Measurements from ENCODE around the gene ANKRD44.

The ANKRD44 gene

DNA sequence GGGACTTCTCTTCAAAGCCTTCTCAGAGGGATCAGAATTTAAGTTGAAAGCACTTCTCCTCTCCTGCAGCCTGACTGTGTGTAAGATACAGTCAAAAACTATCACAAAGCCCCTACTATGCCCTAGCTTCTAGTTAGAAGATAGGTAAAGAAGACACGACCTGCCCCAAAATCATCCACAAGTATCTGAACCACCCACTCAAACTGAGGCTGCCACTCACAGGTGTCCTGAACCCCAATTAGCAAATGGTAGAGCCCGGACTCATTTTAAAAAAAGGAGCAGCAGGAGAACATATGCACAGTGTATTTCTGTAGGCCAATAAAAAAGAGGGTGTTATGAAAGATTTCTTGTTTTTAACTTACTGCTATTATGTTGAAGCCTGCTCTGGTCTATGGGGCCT is 74.4 kb downstream of the ANKRD44 start:
- DNase-seq: no peak

DNA sequence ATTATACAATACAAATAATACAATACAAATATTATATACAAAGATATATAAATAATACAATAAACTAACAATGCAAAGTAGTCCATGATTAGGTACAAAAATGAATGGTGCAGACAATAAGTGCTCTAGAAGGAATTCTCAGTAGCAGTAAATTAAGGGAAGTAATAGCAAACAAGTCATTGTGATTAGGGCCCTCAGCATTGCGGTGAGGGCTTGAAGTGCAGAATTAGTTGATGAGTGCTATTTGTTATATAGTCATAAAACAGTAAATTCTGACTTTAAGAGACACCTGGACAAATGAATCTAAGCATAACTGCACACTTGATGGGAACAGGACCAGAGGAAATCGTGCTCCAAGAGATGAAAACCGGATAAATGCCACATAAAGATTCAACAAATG is 74.9 kb downstream of the ANKRD44 start:
- no peak for DNase-seq

GRCh38 chr2:197234671-197235191 is 75.8 kb downstream of the ANKRD44 start:
- DNase-seq: no peak

DNA sequence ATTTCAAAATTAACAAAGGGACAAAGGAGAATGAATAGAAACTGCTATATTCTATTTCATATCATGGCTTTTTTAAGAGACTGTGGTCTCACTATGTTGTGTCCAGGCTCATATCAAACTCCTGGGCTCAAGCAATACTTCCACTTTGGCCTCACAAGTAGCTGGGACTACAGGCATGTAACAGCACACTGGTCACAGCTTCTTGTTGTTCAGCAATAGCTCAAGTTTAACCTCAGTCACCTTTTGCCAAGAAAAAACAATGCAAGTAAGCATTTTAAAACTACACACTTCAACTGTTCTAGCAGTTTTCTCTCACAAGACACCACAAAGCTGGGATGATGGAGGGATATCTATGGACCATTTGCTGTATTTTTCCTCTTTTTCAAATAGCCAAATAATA is 77.1 kb downstream of the ANKRD44 start:
- DNase-seq: no peak

- DNase-seq: no peak
Observed at GRCh38 chr2:197232010-197232409, 78.6 kb downstream of the ANKRD44 start.

DNA sequence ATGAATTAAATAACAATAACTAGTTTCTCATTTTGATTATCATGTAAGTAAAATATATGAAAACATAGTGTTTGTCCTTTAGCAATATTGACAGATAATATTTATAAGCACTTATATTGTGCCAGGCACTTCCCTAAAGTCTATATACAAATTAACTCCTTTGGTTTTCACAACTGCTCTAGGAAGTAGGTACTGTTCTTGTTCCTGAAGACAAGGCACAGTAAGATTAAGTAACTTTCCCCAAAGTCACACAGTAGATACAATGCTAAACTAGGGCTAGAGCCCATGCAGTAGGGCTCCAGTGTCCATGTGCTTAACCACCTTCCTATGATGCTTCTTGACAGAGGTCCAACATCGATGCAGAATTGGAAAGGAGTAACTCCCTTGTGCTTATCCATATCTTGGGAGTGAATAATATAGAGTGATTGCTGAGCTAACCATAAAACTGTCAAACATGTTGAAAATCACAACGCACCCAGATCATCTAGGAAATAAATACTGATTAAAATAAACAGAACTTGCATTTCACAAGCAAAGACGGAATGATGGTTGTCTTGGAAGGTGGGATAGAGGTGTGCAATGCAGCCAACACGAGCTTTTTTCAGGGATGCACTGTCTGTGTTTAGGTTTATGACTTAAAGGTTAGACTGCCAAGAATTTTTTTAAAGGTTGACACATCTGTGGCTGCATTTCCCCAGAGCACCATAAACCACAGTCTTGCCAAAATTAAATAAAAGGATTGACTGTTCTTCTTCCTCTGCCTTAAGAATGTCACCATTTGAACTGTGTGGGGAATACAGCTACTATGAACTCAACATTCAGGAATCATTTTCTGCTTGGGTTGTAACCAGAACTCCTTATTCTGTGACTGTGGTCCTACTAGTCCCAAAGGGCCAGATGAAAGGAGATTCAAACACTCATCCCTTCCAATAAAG is 80.8 kb downstream of the ANKRD44 start:
- DNase-seq: no peak

GRCh38 chr2:197223451-197223850 is 87.1 kb downstream of the ANKRD44 start:
- no peak for DNase-seq

DNA sequence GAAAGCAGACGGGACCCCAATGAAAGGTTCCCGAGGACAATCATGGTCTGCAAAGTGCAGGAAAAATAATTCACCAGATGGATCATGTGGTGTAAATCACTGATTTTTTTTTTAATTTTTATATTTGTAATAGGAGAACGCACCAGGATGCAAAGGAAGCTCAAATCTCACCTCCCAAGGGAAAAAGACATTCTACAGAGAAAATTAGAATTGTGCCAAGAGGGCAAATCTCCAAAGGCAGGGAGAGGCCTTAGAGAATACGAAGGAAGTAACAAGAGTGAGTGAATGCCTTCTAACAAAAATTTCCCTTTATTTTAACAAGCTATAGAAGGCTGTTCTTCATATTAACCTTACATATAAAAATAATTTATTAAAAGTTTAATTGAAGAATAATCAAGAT is 90.9 kb downstream of the ANKRD44 start:
- DNase-seq: no peak

DNA sequence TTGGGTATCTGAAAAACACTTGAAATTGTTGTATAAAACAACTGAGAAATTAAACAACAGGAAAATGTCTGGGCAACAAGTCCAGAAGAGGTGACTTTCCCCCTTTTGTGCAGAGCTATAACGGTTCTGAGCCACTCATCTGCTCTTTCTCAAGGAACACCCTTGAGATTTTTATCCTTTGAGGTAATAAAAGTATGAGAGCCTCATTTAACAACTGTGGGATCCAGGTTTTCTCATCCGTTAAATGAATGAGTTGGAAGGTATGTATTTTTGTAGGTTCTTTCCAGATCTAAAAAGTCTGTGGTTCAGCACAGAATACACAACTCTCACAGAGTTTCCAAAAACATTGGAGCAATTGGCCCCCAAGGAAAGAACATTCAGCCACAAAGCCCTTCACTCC is 93.0 kb downstream of the ANKRD44 start:
- no peak for DNase-seq

DNA sequence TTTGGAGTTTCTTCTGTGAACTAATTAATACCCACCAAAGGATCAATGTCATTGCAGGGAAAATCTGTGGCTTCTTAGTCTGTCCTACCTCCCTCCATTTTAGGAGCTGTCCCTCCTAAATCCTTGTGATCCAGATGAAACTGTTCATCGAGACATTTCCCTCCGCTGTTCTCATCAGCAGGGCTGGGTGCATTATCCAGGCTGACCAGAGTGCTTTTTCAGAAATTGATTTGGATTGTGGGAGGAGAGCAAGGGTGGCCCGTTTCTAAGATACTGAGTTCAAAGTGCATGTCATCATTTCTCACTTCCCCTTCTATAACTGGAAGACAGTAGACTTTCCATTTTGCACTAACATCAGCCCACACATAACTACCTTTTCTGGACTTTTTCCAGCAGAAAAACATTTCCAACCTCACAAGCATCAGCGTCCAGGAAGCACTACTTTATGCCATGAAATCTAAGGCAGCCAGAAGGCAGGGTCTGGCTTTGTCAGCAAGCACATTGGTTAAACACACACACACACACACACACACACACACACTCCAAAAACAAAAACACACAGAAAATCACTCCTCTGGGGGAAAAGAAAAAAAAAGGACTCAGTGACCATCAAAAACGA is 94.1 kb downstream of the ANKRD44 start:
- no peak for DNase-seq

DNA sequence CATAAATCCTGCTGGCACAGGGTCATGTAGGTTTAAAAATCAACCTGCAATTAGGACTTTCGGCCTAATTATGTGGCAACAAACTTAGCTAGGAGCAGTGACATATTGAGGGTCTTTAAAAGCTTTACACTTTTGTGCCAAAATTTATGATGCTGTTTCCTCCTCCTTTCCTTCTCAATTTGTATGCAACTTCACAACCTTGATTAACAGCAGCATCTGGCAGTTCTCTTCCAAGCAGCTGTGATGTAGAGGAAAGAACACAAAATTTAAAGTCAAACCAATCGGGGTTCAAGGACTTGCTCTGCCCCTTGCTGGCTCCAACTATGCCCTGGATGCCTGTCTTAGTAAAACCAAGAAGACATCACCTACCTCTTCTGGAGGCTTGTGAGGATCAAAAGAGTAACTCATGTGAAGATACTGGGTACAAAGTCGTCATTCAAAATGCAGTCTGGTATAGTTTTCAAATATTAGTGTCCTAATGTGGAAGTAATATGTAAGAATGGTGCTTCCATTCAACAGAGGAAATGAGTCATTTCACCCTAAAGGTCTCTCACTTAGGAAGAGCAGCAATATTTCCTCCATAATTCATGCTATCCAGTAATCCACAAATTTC is 94.7 kb downstream of the ANKRD44 start:
- DNase-seq: no peak

- no peak for DNase-seq
Observed at GRCh38 chr2:197212344-197213262, 98.0 kb downstream of the ANKRD44 start.

- no peak for DNase-seq
Observed at GRCh38 chr2:197211881-197212342, 98.7 kb downstream of the ANKRD44 start.

GRCh38 chr2:197210430-197210829 is 100.2 kb downstream of the ANKRD44 start:
- DNase-seq: no peak

DNA sequence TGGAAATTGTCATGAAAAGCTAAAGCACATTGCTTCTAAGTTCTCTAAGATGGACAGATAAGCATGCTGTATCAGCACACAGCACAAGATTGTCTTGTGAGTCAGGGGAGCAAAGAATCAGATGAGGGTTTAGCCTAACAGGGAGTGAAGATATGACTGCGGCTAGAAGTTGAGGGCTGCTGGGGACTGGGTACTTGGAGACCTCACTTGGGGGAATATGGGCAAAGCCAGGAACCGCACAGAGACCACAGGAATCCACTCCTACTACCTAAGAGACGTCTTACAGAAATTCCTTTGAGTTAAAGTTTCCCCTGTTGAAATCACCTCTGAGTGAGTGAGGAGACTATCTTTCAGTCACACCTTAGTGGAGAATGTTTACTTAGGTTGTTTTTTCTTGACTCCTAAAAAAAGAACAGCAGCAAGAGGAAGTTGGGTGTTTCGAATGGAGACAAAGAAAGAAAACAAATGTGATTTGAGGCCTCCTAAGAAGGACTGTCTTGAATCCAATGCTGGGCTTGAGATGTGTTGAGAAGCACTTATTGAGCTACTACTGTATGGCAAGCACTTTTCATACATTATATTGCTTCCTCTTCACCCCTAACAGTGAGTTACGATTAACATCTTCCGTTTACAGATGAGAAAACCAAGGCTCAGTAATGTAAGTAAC is 100.7 kb downstream of the ANKRD44 start:
- DNase-seq: no peak

DNA sequence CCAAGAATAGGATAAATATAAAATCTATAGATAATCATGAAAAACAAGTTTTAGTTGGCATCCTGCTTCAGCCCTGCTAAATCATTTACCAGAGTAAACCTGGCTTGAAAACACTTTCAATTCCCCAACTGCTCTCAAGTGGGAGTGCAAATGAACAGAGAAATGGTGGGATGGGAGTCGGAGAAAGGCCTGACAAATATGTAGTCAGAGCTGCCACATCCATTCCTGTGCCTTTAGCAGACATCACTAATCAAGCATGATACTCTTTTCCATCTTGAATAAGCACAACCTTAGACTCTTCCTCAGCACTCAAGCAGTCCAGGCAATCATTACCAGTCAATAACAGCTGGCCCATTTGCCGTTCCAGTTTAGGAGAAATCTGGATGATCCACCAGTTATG is 101.3 kb downstream of the ANKRD44 start:
- DNase-seq: no peak

GRCh38 chr2:197208841-197209240 is 101.7 kb downstream of the ANKRD44 start:
- DNase-seq: no peak

- DNase-seq: no peak
Observed at GRCh38 chr2:197208024-197208423, 102.6 kb downstream of the ANKRD44 start.

DNA sequence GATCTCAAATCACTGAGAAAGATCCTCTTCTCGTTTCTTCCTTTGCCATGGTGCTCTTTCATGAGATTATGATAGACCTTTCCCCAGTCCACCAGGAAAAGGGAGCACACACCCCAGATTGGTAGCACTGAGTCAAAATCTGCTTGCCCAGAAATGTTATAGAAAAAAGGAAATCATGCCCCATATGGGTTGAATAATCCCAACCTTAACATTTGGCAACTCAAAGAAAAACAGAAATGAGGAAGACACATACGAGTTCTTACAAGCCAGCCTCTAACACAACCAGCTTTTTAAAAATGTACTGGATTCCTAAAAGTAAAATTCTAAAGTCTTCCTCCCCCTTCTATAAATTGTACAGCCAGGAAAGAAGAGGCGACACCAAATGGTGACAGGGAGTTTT is 103.0 kb downstream of the ANKRD44 start:
- no peak for DNase-seq

GRCh38 chr2:197207106-197207505 is 103.5 kb downstream of the ANKRD44 start:
- DNase-seq: no peak

- no peak for DNase-seq
Observed at GRCh38 chr2:197205585-197206215, 104.9 kb downstream of the ANKRD44 start.

Data from amniotic stem cell (primary cell).